SK-N-MC (cell line): ENCODE results near the gene LTBP1.

Experiments
- EZH2 ChIP-seq: fragments of 200-600 bp; sonication (generic); IDR thresholded peaks from one replicate; pipeline ENCODE4 v1.6.1; 2017; ENCODE audit warnings: antibody characterized with exemption
- FOXP2 ChIP-seq: optimal IDR thresholded peaks from 2 replicates; pipeline ENCODE3; 2011; ENCODE audit warnings: mild to moderate bottlenecking, moderate library complexity; ENCODE audit not compliant: insufficient read depth; ENCODE audit errors: extremely low read length, control extremely low read depth
- POLR2AphosphoS5 ChIP-seq: IDR thresholded peaks from 2 replicates; pipeline ENCODE4 v1.6.1; 2012; ENCODE audit warnings: mild to moderate bottlenecking, low read depth, low read length, borderline replicate concordance

- TF ChIP-seq EZH2 (no peak), POLR2AphosphoS5 (no peak), FOXP2 (no peak)
Observed at GRCh38 chr2:33430856-33431255, 484.1 kb downstream of the LTBP1 start.
